EH (cell line): ENCODE measurements around the gene ETV6.
A peak's percentile ranks its signal among the peaks of the same experiment; 100 is the strongest.
"Not testable (repeated sequence)": the region's sequence is repeated elsewhere in the genome, so short reads cannot be mapped to it uniquely, and the experiment has no call there.

Experiments used
- DNase-seq: peaks from one replicate; pipeline ENCODE4 v3.0.0-alpha.2; 2015; ENCODE audit warnings: low read depth

The ETV6 gene

GRCh38 chr12:11884706-11885105 lies 235.2 kb downstream of the ETV6 start:
- DNase-seq = peak; percentile 35

GRCh38 chr12:11885261-11886038 lies 236.0 kb downstream of the ETV6 start:
- peak; percentile 90 for DNase-seq

GRCh38 chr12:11886339-11886738 lies 236.9 kb downstream of the ETV6 start:
- DNase-seq = no peak

- DNase-seq = no peak
These were observed 238.6 kb downstream of the ETV6 start for GRCh38 chr12:11888029-11888428.

- no peak for DNase-seq
These were observed 241.9 kb downstream of the ETV6 start for GRCh38 chr12:11891346-11891745.

GRCh38 chr12:11891754-11892386 lies 242.4 kb downstream of the ETV6 start:
- no peak for DNase-seq

- no peak for DNase-seq
These were observed 244.5 kb downstream of the ETV6 start for GRCh38 chr12:11893998-11894397.

GRCh38 chr12:11894890-11895289 lies 245.4 kb downstream of the ETV6 start:
- no peak for DNase-seq

- no peak for DNase-seq
These were observed 246.1 kb downstream of the ETV6 start for GRCh38 chr12:11895421-11896078.

- no peak for DNase-seq
These were observed 247.0 kb downstream of the ETV6 start for GRCh38 chr12:11896417-11896929.

- DNase-seq = no peak
These were observed 248.4 kb downstream of the ETV6 start for GRCh38 chr12:11897923-11898322.

- DNase-seq = no peak
These were observed 252.4 kb downstream of the ETV6 start for GRCh38 chr12:11901701-11902524.

- no peak for DNase-seq
These were observed 253.0 kb downstream of the ETV6 start for GRCh38 chr12:11902525-11902875.

- DNase-seq = no peak
These were observed 254.7 kb downstream of the ETV6 start for GRCh38 chr12:11904124-11904523.

- no peak for DNase-seq
These were observed 256.1 kb downstream of the ETV6 start for GRCh38 chr12:11905534-11905933.

- DNase-seq = peak; percentile 91
These were observed 256.9 kb downstream of the ETV6 start for GRCh38 chr12:11906286-11906935.

- DNase-seq = no peak
These were observed 258.2 kb downstream of the ETV6 start for GRCh38 chr12:11907625-11908024.

GRCh38 chr12:11909406-11909805 lies 259.9 kb downstream of the ETV6 start:
- DNase-seq = not testable (repeated sequence)

GRCh38 chr12:11916113-11916512 lies 266.6 kb downstream of the ETV6 start:
- no peak for DNase-seq

GRCh38 chr12:11916771-11917170 lies 267.3 kb downstream of the ETV6 start:
- DNase-seq = no peak

GRCh38 chr12:11917501-11917900 lies 268.0 kb downstream of the ETV6 start:
- no peak for DNase-seq

GRCh38 chr12:11920231-11920630 lies 270.8 kb downstream of the ETV6 start:
- DNase-seq = peak; percentile 32
